OCI-LY7 (cell line): ENCODE measurements around the gene OR2V2.

ENCODE experiments used
- EZH2phosphoT487 ChIP-seq: fragments of 200-600 bp; sonication (generic); IDR thresholded peaks from 2 replicates; pipeline ENCODE4 v1.6.1; 2018; ENCODE audit warnings: low read depth, borderline replicate concordance, mild to moderate bottlenecking, mixed run types, antibody characterized with exemption, low read length, moderate library complexity, mixed read lengths
- TF ChIP-seq, protein P1 (sequence below): fragments of 200-600 bp; sonication (generic); conservative IDR thresholded peaks from 2 replicates; pipeline ENCODE4 v1.5.1; 2014; ENCODE audit warnings: mild to moderate bottlenecking, antibody characterized with exemption, low read length, moderate library complexity, mixed read lengths

DNA sequence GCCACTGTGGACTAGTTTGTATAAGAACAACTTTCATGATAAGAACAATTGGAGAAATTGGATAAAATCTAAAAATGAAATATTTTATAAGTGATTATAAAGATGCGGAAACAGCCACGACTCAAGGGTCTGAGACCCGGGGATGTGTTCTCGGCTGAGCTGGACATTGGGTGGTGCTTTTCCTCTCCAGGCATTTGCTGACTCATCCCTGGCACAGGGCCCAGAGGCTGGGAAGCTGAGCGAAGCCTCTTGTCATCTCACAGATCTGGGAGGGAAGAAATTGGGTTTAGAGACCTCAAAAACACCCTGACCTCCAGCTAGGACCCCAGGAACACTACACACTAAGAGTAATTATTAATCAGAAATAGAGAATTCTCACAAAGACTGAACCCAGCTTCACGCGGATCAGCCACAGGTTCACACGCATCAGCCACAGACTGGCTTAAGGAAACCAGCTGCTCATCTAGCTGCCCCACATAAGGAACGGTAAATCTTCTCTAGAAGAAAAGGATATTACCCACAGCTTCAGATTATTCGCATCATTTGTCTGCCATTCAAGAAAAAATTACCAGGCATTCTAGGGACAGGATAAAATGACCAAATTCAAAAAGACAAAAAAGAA, 13.7 kb upstream of the OR2V2 start:
- TF ChIP-seq, protein P1, sequence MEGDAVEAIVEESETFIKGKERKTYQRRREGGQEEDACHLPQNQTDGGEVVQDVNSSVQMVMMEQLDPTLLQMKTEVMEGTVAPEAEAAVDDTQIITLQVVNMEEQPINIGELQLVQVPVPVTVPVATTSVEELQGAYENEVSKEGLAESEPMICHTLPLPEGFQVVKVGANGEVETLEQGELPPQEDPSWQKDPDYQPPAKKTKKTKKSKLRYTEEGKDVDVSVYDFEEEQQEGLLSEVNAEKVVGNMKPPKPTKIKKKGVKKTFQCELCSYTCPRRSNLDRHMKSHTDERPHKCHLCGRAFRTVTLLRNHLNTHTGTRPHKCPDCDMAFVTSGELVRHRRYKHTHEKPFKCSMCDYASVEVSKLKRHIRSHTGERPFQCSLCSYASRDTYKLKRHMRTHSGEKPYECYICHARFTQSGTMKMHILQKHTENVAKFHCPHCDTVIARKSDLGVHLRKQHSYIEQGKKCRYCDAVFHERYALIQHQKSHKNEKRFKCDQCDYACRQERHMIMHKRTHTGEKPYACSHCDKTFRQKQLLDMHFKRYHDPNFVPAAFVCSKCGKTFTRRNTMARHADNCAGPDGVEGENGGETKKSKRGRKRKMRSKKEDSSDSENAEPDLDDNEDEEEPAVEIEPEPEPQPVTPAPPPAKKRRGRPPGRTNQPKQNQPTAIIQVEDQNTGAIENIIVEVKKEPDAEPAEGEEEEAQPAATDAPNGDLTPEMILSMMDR = no peak
- no peak for TF ChIP-seq EZH2phosphoT487
